K562 (cell line): ENCODE measurements around the gene ALKBH2. TPM values are rescaled to one million over a fixed set of nuclear protein-coding genes. Genes with fewer than 3 reads are reported as not detected.

Experiments used
- ATAC-seq: fragments of 200-7000 bp; cut with Tn5 transposase; 3 replicates; pipeline ENCODE4 v1.9.1; 2020; ENCODE audit warnings: moderate library complexity
- BruUV-seq: library from RNA; stranded (reverse); fragments of 400-500 nt; replicated peaks from 2 replicates; lab custom pipeline; 2021; lab: Mats Ljungman, UMichigan
- CTCF ChIA-PET: fragments of 300-600 bp; formaldehyde crosslinking; extraction: SDS; loops from one replicate; lab custom pipeline; 2021; ENCODE audit warnings: low intra/inter-chr PET ratio; lab: Yijun Ruan, JAX
- POLR2A ChIA-PET: fragments of 300-600, 350-650 bp; sonication (Branson Sonifier 250); formaldehyde crosslinking; extraction: SDS; loops from one replicate; lab custom pipeline; 2021; ENCODE audit warnings: antibody characterized with exemption, inconsistent platforms; lab: Yijun Ruan, JAX
- DNase-seq, 4 experiments: peaks; one replicate each; pipeline versions ENCODE4 v3.0.0 to v3.0.0-alpha.2; 2011 to 2018; ENCODE audit warnings: low spot score in 3 of 4, mixed read lengths in 3 of 4; ENCODE audit errors: extremely low read depth in 1 of 4
- FAIRE-seq: peaks from 2 replicates; lab custom pipeline; 2011; peaks lifted over from hg19 to GRCh38; lab: Jason Lieb, UNC
- H2AFZ ChIP-seq: 2 replicates; pipeline ENCODE4 v1.6.0; 2011; ENCODE audit warnings: low read depth, low read length, control low read depth, inconsistent platforms
- H3K27ac ChIP-seq: fragments of 200-600 bp; 3 replicates; pipeline ENCODE4 v1.8.0; 2011; ENCODE audit warnings: low read depth, mild to moderate bottlenecking, control low read depth, inconsistent platforms, low read length, moderate library complexity, mixed read lengths; ENCODE audit errors: extremely low read depth
- H3K27me3 ChIP-seq, 2 experiments: fragments of 300-600 bp in 1 of 2; 2 replicates in 1 of 2; 3 replicates in 1 of 2; pipeline versions ENCODE4 v1.6.0 to v1.8.0; 2011; ENCODE audit warnings: inconsistent platforms in 2 of 2, low read length in 2 of 2, mild to moderate bottlenecking in 1 of 2, mixed read lengths in 1 of 2, moderate library complexity in 1 of 2; ENCODE audit not compliant: control insufficient read depth in 2 of 2, insufficient read depth in 2 of 2
- H3K36me3 ChIP-seq: fragments of 300-600 bp; 3 replicates; pipeline ENCODE4 v1.8.0; 2011; ENCODE audit warnings: mild to moderate bottlenecking, low read length, inconsistent platforms; ENCODE audit not compliant: control insufficient read depth, insufficient read depth
- H3K4me1 ChIP-seq, 2 experiments: fragments of 200-600 bp in 1 of 2; replicated peaks in 1 of 2; 2 replicates in 1 of 2; 3 replicates in 1 of 2; pipeline versions ENCODE4 v1.5.1 to v1.8.0; 2011; ENCODE audit warnings: inconsistent platforms in 2 of 2, low read length in 2 of 2, mild to moderate bottlenecking in 1 of 2, mixed read lengths in 1 of 2, moderate library complexity in 1 of 2; ENCODE audit not compliant: control insufficient read depth in 2 of 2, insufficient read depth in 2 of 2
- H3K4me2 ChIP-seq: 2 replicates; pipeline ENCODE4 v1.6.1; 2011; ENCODE audit warnings: low read length, control low read depth, inconsistent platforms, mixed read lengths; ENCODE audit not compliant: insufficient read depth
- H3K4me3 ChIP-seq: fragments of 200-600 bp; sonication (generic), shearing (Covaris generic); 2 replicates; pipeline ENCODE4 v1.5.1; 2016; ENCODE audit warnings: control low read depth, inconsistent platforms
- H3K79me2 ChIP-seq: fragments of 200-600 bp; 3 replicates; pipeline ENCODE4 v1.8.0; 2011; ENCODE audit warnings: low read length, inconsistent platforms; ENCODE audit not compliant: control insufficient read depth, insufficient read depth
- H3K9ac ChIP-seq, 2 experiments: 2 replicates each; pipeline versions ENCODE4 v1.6.0 to v1.6.1; 2011; ENCODE audit warnings: low read depth in 2 of 2, low read length in 2 of 2, control low read depth in 1 of 2, inconsistent platforms in 1 of 2, mild to moderate bottlenecking in 1 of 2, mixed read lengths in 1 of 2; ENCODE audit not compliant: insufficient read depth in 1 of 2
- H3K9me1 ChIP-seq: one replicate; pipeline ENCODE4 v1.6.0; 2011; ENCODE audit warnings: inconsistent platforms, mild to moderate bottlenecking, low read length, moderate library complexity; ENCODE audit not compliant: control insufficient read depth, insufficient read depth
- H3K9me3 ChIP-seq: replicated peaks from 2 replicates; pipeline ENCODE4 v1.5.1; 2011; ENCODE audit warnings: low read depth, low read length, inconsistent platforms; ENCODE audit not compliant: control insufficient read depth, insufficient read depth
- H4K20me1 ChIP-seq: replicated peaks from 2 replicates; pipeline ENCODE4 v1.6.1; 2011; ENCODE audit warnings: low read length, inconsistent platforms, mixed read lengths; ENCODE audit not compliant: control insufficient read depth, insufficient read depth
- BMI1 ChIP-seq: fragments of 150-350 bp; IDR thresholded peaks from 2 replicates; pipeline ENCODE4 v1.6.1; 2014; ENCODE audit warnings: low read length
- GATA2 ChIP-seq: sonication (generic); formaldehyde crosslinking; IDR thresholded peaks from 2 replicates; pipeline ENCODE4 v1.4.0; 2020; ENCODE audit warnings: mild to moderate bottlenecking, missing genetic modification reagents
- HCFC1 ChIP-seq: IDR thresholded peaks from 2 replicates; pipeline ENCODE4 v1.6.1; 2012; ENCODE audit warnings: low read depth, low read length, improper control_type of control experiment
- KHSRP ChIP-seq: fragments of 450-650 bp; IDR thresholded peaks from 2 replicates; pipeline ENCODE4 v1.6.1; 2017
- MXD1 ChIP-seq: fragments of 250-450 bp; sonication (Bioruptor Pico); IDR thresholded peaks from 2 replicates; pipeline ENCODE4 v1.8.0; 2021; ENCODE audit warnings: borderline replicate concordance, mild to moderate bottlenecking, moderate library complexity; ENCODE audit not compliant: poor library complexity, severe bottlenecking
- SMARCC2 ChIP-seq: fragments of 450-650 bp; IDR thresholded peaks from 2 replicates; pipeline ENCODE4 v1.6.1; 2017; ENCODE audit warnings: antibody characterized with exemption, moderate library complexity, mild to moderate bottlenecking, low read depth
- ZNF224 ChIP-seq: sonication (generic); formaldehyde crosslinking; IDR thresholded peaks from 2 replicates; pipeline ENCODE4 v1.8.0; 2022; ENCODE audit warnings: mild to moderate bottlenecking, missing genetic modification reagents
- WGBS: fragments of 100-300 bp; shearing (Covaris generic); methylation state at CpG from one replicate; pipeline ENCODE4 v1.1.6; 2016; ENCODE audit warnings: low coverage, mixed read lengths; ENCODE audit not compliant: insufficient coverage; ENCODE audit errors: missing lambda C conversion rate; 5-methylcytosine and 5-hydroxymethylcytosine counted together
- in situ Hi-C: fragments of 300-500 bp; cut with MboI; formaldehyde crosslinking; loops from 4 replicates; pipeline ENCODE4 v1.15.0; 2018; ENCODE audit warnings: inconsistent platforms, mixed read lengths
- intact Hi-C: fragments of 100-400 bp; cut with micrococcal nuclease; formaldehyde crosslinking; loops from 2 replicates; pipeline ENCODE4 v1.14.2; 2022
- polyA plus RNA-seq, 8 experiments: library from polyadenylated mRNA; depleted of rRNA in 4 of 8; stranded (reverse) in 5 of 8; unstranded in 3 of 8; fragments of >200 nt; fragmentation: Nextera tagmentation in 2 of 8; fragmentation: Illumina TruSeq in 1 of 8; extraction: Ambion mirVana in 2 of 8; extraction: Trizol in 1 of 8; gene quantifications; 2 replicates each; pipeline versions ENCODE4 v1.2.1 to v1.2.3, GENCODE V29; 2011 to 2014; ENCODE audit warnings: inconsistent platforms in 1 of 8, missing spikeins in 1 of 8
- total RNA-seq, 7 experiments: library from RNA; depleted of rRNA in 6 of 7; stranded (reverse); fragments of >200 nt in 6 of 7; fragmentation: Illumina TruSeq in 2 of 7; extraction: Trizol in 2 of 7; gene quantifications; 2 replicates each; pipeline versions ENCODE4 v1.2.1 to v1.2.3, GENCODE V29; 2011 to 2021; ENCODE audit warnings: low replicate concordance in 1 of 7

ALKBH2 gene
- total and polyA plus RNA-seq, 9 of the 15 experiments (the other 6 are each of a cell fraction or from before 2014, with no cell fraction given), result 5.9 to 56.1 (median 41.9) TPM

- TF ChIP-seq GATA2 (no peak), KHSRP (no peak)
Observed at GRCh38 chr12:109115758-109116610, 22.7 kb upstream of the ALKBH2 start, which contains the start of gene ACACB (continued).

GRCh38 chr12:109115404-109115757 lies 22.1 kb upstream of the ALKBH2 start:
- FAIRE-seq (no peak), ATAC-seq (no peak), DNase-seq (no peak)
- no peak for TF ChIP-seq MXD1 (CRISPR knock-in tag)
- no peak for TF ChIP-seq HCFC1
- no peak for TF ChIP-seq ZNF224 (CRISPR knock-in tag)
- no peak for TF ChIP-seq BMI1
- TF ChIP-seq SMARCC2, result no peak
- no peaks in the 10 kb centered on the region for H4K20me1 ChIP-seq
- ChIA-PET POLR2A (no interaction called here), CTCF (no interaction called here)
- no peak overlapping the region for H3K4me2 ChIP-seq
- WGBS, result 20% methylated on average over 3 of the region's 3 CpGs
- no peaks in the 10 kb centered on the region for H3K9me3 ChIP-seq
- H3K27me3 ChIP-seq, result no peaks in the 10 kb centered on the region
- H3K79me2 ChIP-seq, result no peaks in the 10 kb centered on the region
- no TSS peak for BruUV-seq
- H3K9ac ChIP-seq, result no peak overlapping the region
- no peak overlapping the region for H2AFZ ChIP-seq
- peaks cover 3 to 15% of the 10 kb centered on the region in 2 experiments for H3K4me1 ChIP-seq
- peaks cover 1% of the 10 kb centered on the region; the same call in 1 of the 3 replicates for H3K36me3 ChIP-seq
- intact Hi-C loops, result no loop called here
- H3K27ac ChIP-seq, result no peak overlapping the region
- H3K9me1 ChIP-seq, result no peaks in the 10 kb centered on the region
- in situ Hi-C loops, result loop anchor here (10.0 kb wide), 1 partner anchor 269 kb away; no protein-coding TSS in a partner anchor
- H3K4me3 ChIP-seq, result no peak overlapping the region
